Tibial nerve (tissue), 4 donors: ENCODE results near the gene IRF3. TPM values are rescaled to one million over a fixed set of nuclear protein-coding genes. Genes with fewer than 3 reads are reported as not detected.
"Not testable (repeated sequence)": the region's sequence is repeated elsewhere in the genome, so short reads cannot be mapped to it uniquely, and the experiment has no call there.

ENCODE experiments used
- DNase-seq, 2 donors: peaks; one replicate each; pipeline ENCODE4 v3.0.0-alpha.2; 2019; ENCODE audit warnings: low spot score in 2 of 2
- H3K27ac ChIP-seq, 4 donors: fragments of 200-600 bp; sonication (generic) in 3 of 4; one replicate each; pipeline ENCODE4 v1.5.1; 2017 to 2019; ENCODE audit warnings: mild to moderate bottlenecking in 1 of 4
- H3K27me3 ChIP-seq, 2 donors: fragments of 200-600 bp; sonication (generic) in 1 of 2; one replicate each; pipeline versions ENCODE4 v1.5.1 to v1.6.0; 2017 to 2019
- H3K36me3 ChIP-seq, 3 donors: fragments of 200-600 bp; sonication (generic); one replicate each; pipeline ENCODE4 v1.5.1; 2018 to 2019
- H3K4me1 ChIP-seq, 4 donors: fragments of 200-600 bp; sonication (generic) in 3 of 4; one replicate each; pipeline ENCODE4 v1.5.1; 2017 to 2019
- H3K4me3 ChIP-seq, 4 donors: fragments of 200-600 bp; sonication (generic) in 3 of 4; one replicate each; pipeline ENCODE4 v1.5.1; 2017 to 2019; ENCODE audit warnings: mild to moderate bottlenecking in 1 of 4, moderate library complexity in 1 of 4
- H3K9me3 ChIP-seq, 4 donors: fragments of 200-600 bp; sonication (generic) in 3 of 4; one replicate each; pipeline ENCODE4 v1.5.1; 2017 to 2019
- EP300 ChIP-seq, 2 donors: sonication (generic); formaldehyde crosslinking; IDR thresholded peaks; one replicate each; pipeline ENCODE4 v1.6.1; 2017; ENCODE audit warnings: antibody characterized with exemption in 2 of 2, mild to moderate bottlenecking in 1 of 2
- POLR2A ChIP-seq, 2 donors: fragments of 450-650 bp; IDR thresholded peaks; one replicate each; pipeline ENCODE4 v1.6.1; 2017; ENCODE audit warnings: antibody characterized with exemption in 2 of 2, mild to moderate bottlenecking in 2 of 2, moderate library complexity in 2 of 2
- WGBS, 2 donors: methylation state at CpG; one replicate each; pipeline ENCODE4 v1.1.5; 2018; 5-methylcytosine and 5-hydroxymethylcytosine counted together
- total RNA-seq, 4 donors: library from RNA; depleted of rRNA; stranded (reverse); fragments of >200 nt; gene quantifications; one replicate each; pipeline ENCODE4 v1.1.0, GENCODE V29; 2016
- TF ChIP-seq, protein P1 (sequence below), 5 experiments: fragments of 200-600 bp in 3 of 5; fragments of 450-650 bp in 2 of 5; sonication (generic) in 3 of 5; IDR thresholded peaks; one replicate each; pipeline ENCODE4 v1.5.1; 2016 to 2019; ENCODE audit warnings: antibody characterized with exemption in 5 of 5, mild to moderate bottlenecking in 3 of 5, moderate library complexity in 2 of 5

IRF3 gene
- total RNA-seq, 4 donors from 2014 or later, result 41.4 to 85.2 (median 72.4) TPM

GRCh38 chr19:49631014-49631588 is 34.6 kb downstream of the IRF3 start:
- peak overlapping the region in 1 of 4 donors; percentile 51 for H3K27ac ChIP-seq
- H3K27me3 ChIP-seq, result no peaks in the 10 kb centered on the region
- peaks cover 0 to 44% (median 11%) of the 10 kb centered on the region in 4 donors for H3K4me1 ChIP-seq
- WGBS, 2 donors, result 42 to 56% methylated on average over 9 of the region's 9 CpGs
- peaks cover 0 to 40% (median 0%) of the 10 kb centered on the region in 3 donors for H3K36me3 ChIP-seq
- TF ChIP-seq, protein P1, sequence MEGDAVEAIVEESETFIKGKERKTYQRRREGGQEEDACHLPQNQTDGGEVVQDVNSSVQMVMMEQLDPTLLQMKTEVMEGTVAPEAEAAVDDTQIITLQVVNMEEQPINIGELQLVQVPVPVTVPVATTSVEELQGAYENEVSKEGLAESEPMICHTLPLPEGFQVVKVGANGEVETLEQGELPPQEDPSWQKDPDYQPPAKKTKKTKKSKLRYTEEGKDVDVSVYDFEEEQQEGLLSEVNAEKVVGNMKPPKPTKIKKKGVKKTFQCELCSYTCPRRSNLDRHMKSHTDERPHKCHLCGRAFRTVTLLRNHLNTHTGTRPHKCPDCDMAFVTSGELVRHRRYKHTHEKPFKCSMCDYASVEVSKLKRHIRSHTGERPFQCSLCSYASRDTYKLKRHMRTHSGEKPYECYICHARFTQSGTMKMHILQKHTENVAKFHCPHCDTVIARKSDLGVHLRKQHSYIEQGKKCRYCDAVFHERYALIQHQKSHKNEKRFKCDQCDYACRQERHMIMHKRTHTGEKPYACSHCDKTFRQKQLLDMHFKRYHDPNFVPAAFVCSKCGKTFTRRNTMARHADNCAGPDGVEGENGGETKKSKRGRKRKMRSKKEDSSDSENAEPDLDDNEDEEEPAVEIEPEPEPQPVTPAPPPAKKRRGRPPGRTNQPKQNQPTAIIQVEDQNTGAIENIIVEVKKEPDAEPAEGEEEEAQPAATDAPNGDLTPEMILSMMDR (IDR thresholded peaks at IDR 0.05), result no peak
- TF ChIP-seq POLR2A (IDR thresholded peaks at IDR 0.05), result no peak
- no peak for TF ChIP-seq EP300 (IDR thresholded peaks at IDR 0.05)
- H3K4me3 ChIP-seq, result no peak overlapping the region
- H3K9me3 ChIP-seq, result no peaks in the 10 kb centered on the region
- no peak for DNase-seq

DNA sequence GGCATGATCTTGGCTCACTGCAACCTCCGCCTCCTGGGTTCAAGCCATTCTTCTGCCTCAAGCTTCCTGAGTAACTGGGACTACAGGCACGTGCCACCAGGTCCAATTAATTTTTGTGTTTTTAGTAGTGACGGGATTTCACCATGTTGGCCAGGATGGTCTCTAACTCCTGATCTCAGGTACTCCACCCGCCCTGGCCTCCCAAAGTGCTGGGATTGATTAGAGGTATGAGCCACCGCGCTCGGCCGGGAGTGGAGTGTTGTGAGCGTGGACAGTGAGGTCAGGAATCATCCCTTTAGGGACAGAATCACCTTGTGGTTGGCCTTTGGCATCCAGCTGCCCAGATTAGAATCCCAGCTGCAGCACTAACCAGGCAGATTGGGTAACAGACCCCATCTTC is 36.0 kb downstream of the IRF3 start:
- Histone ChIP-seq H3K36me3 (peaks cover 0 to 39% (median 6%) of the 10 kb centered on the region in 3 donors), H3K4me1 (peaks cover 0 to 38% (median 11%) of the 10 kb centered on the region in 4 donors), H3K27me3 (no peaks in the 10 kb centered on the region), H3K9me3 (no peaks in the 10 kb centered on the region), H3K27ac (peak overlapping the region in 2 of 4 donors; percentile 70 to 80), H3K4me3 (no peak overlapping the region)
- WGBS, 2 donors, result 68 to 70% methylated on average over 9 of the region's 9 CpGs
- no peak for TF ChIP-seq POLR2A (IDR thresholded peaks at IDR 0.05)
- TF ChIP-seq EP300 (IDR thresholded peaks at IDR 0.05), result no peak
- TF ChIP-seq, protein P1 (IDR thresholded peaks at IDR 0.05), result no peak
- DNase-seq, result no peak

GRCh38 chr19:49626226-49626625 is 39.4 kb downstream of the IRF3 start:
- WGBS, 2 donors, result 59 to 70% methylated on average over 11 of the region's 11 CpGs

DNA sequence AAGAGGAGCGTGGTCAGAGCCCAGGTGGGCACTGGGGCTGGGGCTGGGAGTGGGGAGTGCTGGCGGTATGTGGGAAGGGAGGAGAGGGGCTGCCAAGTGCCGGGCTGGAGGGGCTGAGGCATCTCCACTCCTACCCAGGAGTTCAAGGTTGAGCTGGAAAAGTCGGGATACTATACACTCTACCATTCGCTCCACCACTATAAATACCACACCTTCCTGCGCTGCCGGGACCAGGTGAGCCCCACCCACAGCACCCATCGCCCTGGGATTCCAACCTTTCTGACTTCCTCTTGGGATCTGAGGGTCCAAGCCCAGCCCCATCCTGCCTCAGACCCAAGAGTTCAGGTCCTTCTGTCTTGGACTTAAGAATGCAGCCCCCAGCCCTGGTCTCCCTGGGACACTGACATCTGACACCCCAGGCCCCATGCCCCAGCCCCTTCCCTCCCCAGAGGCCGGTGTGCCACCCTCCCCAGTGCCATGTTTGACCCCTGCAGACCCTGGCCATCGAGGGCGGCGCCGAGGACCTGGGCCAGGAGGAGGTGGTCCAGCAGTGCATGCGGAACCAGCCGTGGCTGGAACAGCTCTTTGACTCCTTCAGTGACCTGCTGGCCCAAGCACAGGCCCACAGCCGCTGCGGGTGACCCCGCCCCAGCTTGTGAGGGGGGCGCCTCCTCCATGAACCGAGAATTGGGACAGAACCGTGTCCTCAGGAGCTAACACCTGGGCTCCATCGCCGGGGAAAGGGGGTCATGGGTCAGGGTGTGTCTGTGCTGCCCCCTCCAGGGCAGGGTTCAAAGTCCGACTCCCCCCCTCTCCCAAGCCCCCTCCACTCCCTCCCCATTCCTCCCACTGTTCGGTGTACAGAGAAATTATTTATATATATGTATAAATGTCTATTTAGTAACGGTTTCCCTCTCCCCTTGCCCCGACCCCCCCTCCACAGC is 40.4 kb downstream of the IRF3 start:
- WGBS, 2 donors, result 73 to 74% methylated on average over 18 to 27 of the region's 27 CpGs
- Histone ChIP-seq H3K4me1 (peaks cover 0 to 18% (median 8%) of the 10 kb centered on the region in 4 donors), H3K9me3 (no peaks in the 10 kb centered on the region), H3K36me3 (peaks cover 0 to 61% (median 13%) of the 10 kb centered on the region in 3 donors), H3K4me3 (no peak overlapping the region), H3K27ac (no peak overlapping the region), H3K27me3 (no peaks in the 10 kb centered on the region)
- TF ChIP-seq POLR2A (IDR thresholded peaks at IDR 0.05) (no peak), EP300 (IDR thresholded peaks at IDR 0.05) (no peak)
- TF ChIP-seq, protein P1 (IDR thresholded peaks at IDR 0.05), result no peak
- no peak for DNase-seq

More at GRCh38 chr19:49626226-49626625, 39.4 kb downstream of the IRF3 start:
- Histone ChIP-seq H3K36me3 (peaks cover 0 to 54% (median 9%) of the 10 kb centered on the region in 3 donors), H3K27me3 (no peaks in the 10 kb centered on the region), H3K9me3 (no peaks in the 10 kb centered on the region), H3K4me3 (no peak overlapping the region), H3K4me1 (peaks cover 0 to 28% (median 11%) of the 10 kb centered on the region in 4 donors), H3K27ac (peak overlapping the region in 1 of 4 donors; percentile 50)
- TF ChIP-seq, protein P1 (IDR thresholded peaks at IDR 0.05), result no peak
- TF ChIP-seq POLR2A (IDR thresholded peaks at IDR 0.05) (no peak), EP300 (IDR thresholded peaks at IDR 0.05) (no peak)
- DNase-seq, result no peak

DNA sequence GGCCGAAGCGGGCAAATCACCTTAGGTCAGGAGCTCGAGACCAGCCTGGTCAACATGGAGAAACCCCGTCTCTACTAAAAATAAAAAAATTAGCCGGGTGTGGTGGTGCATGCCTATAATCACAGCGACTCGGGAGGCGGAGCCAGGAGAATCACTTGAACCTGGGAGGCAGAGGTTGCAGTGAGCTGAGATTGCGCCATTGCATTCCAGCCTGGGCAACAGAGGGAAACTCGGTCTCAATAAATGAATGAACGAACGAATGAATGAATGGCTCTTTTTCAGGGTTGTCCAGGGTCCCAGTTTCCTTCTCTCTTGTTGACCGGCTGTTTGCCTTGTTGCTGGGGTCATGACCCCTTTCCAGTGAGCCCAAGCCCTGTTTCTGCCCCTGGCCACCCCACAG is 47.8 kb downstream of the IRF3 start:
- WGBS, 2 donors, result 89 to 94% methylated on average over 13 of the region's 13 CpGs
- H3K4me3 ChIP-seq, H3K27ac ChIP-seq, H3K9me3 ChIP-seq, DNase-seq, H3K27me3 ChIP-seq: not testable (repeated sequence)
- Histone ChIP-seq H3K36me3 (peaks cover 0 to 79% (median 40%) of the 10 kb centered on the region in 3 donors), H3K4me1 (peaks cover 0 to 20% (median 7%) of the 10 kb centered on the region in 4 donors)
